ENCODE measurements around the gene ESYT3.

The ESYT3 gene

DNA sequence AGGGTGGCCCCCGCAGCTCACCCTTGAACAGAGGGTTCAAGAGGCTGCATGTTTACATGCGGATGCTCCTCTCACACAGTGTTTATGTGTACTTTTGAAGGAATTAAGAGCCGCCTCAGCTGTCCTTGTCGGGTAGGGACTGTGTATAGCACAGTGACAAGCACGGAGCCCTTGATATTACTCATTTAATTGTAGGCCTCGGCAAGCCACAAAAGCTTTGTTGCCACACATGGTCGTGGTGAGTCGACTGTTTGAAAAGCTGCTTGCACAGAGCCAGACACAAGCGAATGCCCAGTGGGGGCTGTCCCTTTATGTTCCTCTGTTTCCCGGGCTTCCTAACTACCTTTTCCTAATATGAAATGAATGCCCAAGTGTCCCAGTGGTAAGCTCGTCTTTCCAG, 4.5 kb downstream of the ESYT3 start:
- peak; percentile 59 for DNase-seq (ENCODE audit: low read depth)
- TF ChIP-seq MYC (IDR thresholded peaks at IDR 0.05; ENCODE audit: low read depth, low read length) (no peak), POLR2A (IDR thresholded peaks at IDR 0.05; ENCODE audit: extremely low read depth, insufficient read length) (no peak), CTCF (IDR thresholded peaks at IDR 0.05; ENCODE audit: low read depth, low read length) (no peak), MAX (IDR thresholded peaks at IDR 0.05; ENCODE audit: low read depth, low read length) (no peak)
- no peak overlapping the region for H3K4me3 ChIP-seq (ENCODE audit: low read depth, low read length)

- no peak overlapping the region for H3K4me3 ChIP-seq (ENCODE audit: low read depth, low read length)
- no peak for DNase-seq (ENCODE audit: low read depth)
- TF ChIP-seq CTCF (IDR thresholded peaks at IDR 0.05; ENCODE audit: low read depth, low read length) (no peak), POLR2A (IDR thresholded peaks at IDR 0.05; ENCODE audit: extremely low read depth, insufficient read length) (no peak)
Observed at GRCh38 chr3:138439646-138440045, 5.2 kb downstream of the ESYT3 start.

DNA sequence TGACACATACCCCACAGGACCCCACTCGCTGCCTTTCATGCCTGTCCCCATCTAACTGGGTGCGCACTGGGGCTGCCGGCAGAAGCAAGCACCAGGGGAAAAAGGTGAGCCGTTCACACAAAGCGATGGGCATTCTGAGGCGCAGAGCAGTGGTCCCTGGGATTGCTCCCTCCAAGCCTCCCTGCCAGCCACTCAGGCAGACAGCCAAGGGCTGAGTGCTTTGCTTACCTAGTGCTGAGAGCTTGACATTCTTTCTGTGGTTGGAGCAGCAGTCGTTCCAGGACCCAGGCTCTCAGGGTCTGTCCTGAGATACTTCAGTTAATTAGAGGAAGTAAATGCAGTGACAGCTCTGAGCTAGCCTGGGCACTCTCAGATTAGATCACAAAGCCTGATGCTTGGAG, 5.7 kb downstream of the ESYT3 start:
- TF ChIP-seq MYC (IDR thresholded peaks at IDR 0.05; ENCODE audit: low read depth, low read length), result no peak
- no peak for TF ChIP-seq CTCF (IDR thresholded peaks at IDR 0.05; ENCODE audit: low read depth, low read length)
- no peak for TF ChIP-seq MAX (IDR thresholded peaks at IDR 0.05; ENCODE audit: low read depth, low read length)
- no peak for TF ChIP-seq POLR2A (IDR thresholded peaks at IDR 0.05; ENCODE audit: extremely low read depth, insufficient read length)
- no peak overlapping the region for H3K4me3 ChIP-seq (ENCODE audit: low read depth, low read length)
- peak; percentile 38 for DNase-seq (ENCODE audit: low read depth)

- DNase-seq (ENCODE audit: low read depth), result peak; percentile 33
- H3K4me3 ChIP-seq (ENCODE audit: low read depth, low read length), result no peak overlapping the region
- no peak for TF ChIP-seq CTCF (IDR thresholded peaks at IDR 0.05; ENCODE audit: low read depth, low read length)
- no peak for TF ChIP-seq MAX (IDR thresholded peaks at IDR 0.05; ENCODE audit: low read depth, low read length)
- TF ChIP-seq POLR2A (IDR thresholded peaks at IDR 0.05; ENCODE audit: extremely low read depth, insufficient read length), result no peak
- TF ChIP-seq MYC (IDR thresholded peaks at IDR 0.05; ENCODE audit: low read depth, low read length), result no peak
Observed at GRCh38 chr3:138440596-138440995, 6.2 kb downstream of the ESYT3 start.

- no peak overlapping the region for H3K4me3 ChIP-seq (ENCODE audit: low read depth, low read length)
- no peak for TF ChIP-seq MYC (IDR thresholded peaks at IDR 0.05; ENCODE audit: low read depth, low read length)
- DNase-seq (ENCODE audit: low read depth), result no peak
Observed at GRCh38 chr3:138441256-138441655, 6.8 kb downstream of the ESYT3 start.

GRCh38 chr3:138441742-138442141, 7.3 kb downstream of the ESYT3 start:
- no peak for DNase-seq (ENCODE audit: low read depth)
- no peak for TF ChIP-seq POLR2A (IDR thresholded peaks at IDR 0.05; ENCODE audit: extremely low read depth, insufficient read length)
- TF ChIP-seq MAX (IDR thresholded peaks at IDR 0.05; ENCODE audit: low read depth, low read length), result no peak
- TF ChIP-seq MYC (IDR thresholded peaks at IDR 0.05; ENCODE audit: low read depth, low read length), result no peak
- no peak for TF ChIP-seq CTCF (IDR thresholded peaks at IDR 0.05; ENCODE audit: low read depth, low read length)
- no peak overlapping the region for H3K4me3 ChIP-seq (ENCODE audit: low read depth, low read length)
